Testis (tissue), 2 donors: ENCODE measurements around the gene PDGFRB.

ENCODE experiments used
- POLR2A ChIP-seq: fragments of 450-650 bp; IDR thresholded peaks from one replicate; pipeline ENCODE4 v1.6.1; 2017; ENCODE audit warnings: antibody characterized with exemption, mild to moderate bottlenecking, moderate library complexity
- TF ChIP-seq, protein P1 (sequence below), 3 experiments: fragments of 450-650 bp in 2 of 3; fragments of 200-600 bp in 1 of 3; sonication (generic) in 1 of 3; IDR thresholded peaks; one replicate each; pipeline ENCODE4 v1.5.1; 2016 to 2019; ENCODE audit warnings: antibody characterized with exemption in 3 of 3, mild to moderate bottlenecking in 2 of 3, moderate library complexity in 1 of 3

GRCh38 chr5:150085950-150086715 is 69.5 kb downstream of the PDGFRB start, which contains the start of gene CSF1R:
- TF ChIP-seq, protein P1, sequence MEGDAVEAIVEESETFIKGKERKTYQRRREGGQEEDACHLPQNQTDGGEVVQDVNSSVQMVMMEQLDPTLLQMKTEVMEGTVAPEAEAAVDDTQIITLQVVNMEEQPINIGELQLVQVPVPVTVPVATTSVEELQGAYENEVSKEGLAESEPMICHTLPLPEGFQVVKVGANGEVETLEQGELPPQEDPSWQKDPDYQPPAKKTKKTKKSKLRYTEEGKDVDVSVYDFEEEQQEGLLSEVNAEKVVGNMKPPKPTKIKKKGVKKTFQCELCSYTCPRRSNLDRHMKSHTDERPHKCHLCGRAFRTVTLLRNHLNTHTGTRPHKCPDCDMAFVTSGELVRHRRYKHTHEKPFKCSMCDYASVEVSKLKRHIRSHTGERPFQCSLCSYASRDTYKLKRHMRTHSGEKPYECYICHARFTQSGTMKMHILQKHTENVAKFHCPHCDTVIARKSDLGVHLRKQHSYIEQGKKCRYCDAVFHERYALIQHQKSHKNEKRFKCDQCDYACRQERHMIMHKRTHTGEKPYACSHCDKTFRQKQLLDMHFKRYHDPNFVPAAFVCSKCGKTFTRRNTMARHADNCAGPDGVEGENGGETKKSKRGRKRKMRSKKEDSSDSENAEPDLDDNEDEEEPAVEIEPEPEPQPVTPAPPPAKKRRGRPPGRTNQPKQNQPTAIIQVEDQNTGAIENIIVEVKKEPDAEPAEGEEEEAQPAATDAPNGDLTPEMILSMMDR (IDR thresholded peaks at IDR 0.05): no peak
- TF ChIP-seq POLR2A: no peak
